ENCODE results near the gene NOTUM.
"Not testable (repeated sequence)": the region's sequence is repeated elsewhere in the genome, so short reads cannot be mapped to it uniquely, and the experiment has no call there.

The NOTUM gene

GRCh38 chr17:81922566-81923301, 38.3 kb downstream of the NOTUM start:
- DNase-seq: no peak

DNA sequence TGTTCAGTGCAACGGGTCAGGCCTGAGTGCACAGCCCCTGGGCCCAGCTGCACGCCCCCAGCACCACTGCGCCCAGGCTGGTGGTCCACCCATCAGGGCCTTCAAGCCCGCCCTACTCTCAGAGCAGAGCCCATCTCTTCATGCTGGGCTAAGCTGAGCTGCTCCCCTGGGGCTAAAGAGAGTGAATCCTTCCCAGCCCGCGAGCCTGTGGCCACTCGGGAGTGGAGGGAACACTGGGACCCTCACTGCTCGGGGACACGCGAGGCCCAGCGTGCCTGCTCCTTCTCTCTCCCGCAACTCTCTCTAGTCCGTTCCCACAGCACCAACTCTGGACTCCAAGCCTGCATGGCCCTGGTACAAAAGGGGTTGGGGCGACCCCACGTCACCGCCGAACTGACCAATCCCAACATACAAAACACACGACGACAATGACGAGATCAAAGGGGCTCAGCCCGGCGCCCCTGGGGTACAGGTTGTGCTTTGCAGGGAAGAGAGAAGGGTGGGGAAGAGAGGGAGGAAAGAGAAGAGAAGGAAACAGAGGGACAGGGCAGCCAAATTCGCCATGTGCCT, 38.9 kb downstream of the NOTUM start:
- DNase-seq: no peak

GRCh38 chr17:81921537-81921862, 39.5 kb downstream of the NOTUM start:
- no peak for DNase-seq

DNA sequence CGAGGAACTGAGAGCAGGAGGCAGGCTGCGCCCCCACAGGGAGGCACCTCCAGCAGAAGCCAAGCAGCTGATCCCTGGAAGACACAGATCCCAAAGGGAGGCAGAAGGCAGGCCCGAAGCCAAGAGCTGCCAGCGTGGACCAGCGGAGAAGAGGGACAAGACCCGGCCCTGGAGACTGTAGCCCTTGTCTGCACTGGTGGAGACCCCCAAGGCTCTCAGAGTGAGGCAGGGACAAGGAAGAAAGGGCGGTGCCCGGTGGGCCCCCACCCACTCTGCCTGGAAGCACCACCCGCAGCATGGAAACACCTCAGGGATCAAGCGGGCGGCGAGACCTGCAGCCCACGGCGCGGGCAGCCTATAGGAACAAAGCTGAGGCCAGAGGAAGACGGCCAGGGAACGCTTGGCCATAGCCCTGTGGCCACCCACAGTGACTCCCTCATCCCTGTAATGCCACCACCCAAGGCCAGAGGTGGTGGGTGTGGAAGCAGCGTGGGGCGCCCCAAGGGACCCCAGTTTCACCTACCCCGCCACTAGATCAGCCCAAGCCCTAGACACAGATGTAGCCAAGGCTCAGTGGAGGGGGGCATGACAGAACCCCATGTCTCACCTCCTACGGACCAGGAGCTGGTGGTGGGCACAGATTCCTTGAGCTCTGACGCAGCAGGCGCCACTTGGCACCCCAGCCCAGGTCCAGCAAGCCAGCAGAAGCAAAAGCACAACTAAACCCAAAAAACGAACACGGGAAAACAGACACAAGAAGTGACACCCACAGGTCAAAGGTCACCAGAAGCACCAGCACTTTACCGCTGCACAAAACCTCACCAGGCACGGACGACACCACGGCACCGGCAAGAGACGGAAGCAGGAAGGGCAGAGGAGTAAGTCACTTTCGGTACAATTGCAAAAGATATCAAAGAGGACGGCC, 40.1 kb downstream of the NOTUM start:
- no peak for DNase-seq

GRCh38 chr17:81918832-81919545, 42.0 kb downstream of the NOTUM start:
- no peak for DNase-seq

DNA sequence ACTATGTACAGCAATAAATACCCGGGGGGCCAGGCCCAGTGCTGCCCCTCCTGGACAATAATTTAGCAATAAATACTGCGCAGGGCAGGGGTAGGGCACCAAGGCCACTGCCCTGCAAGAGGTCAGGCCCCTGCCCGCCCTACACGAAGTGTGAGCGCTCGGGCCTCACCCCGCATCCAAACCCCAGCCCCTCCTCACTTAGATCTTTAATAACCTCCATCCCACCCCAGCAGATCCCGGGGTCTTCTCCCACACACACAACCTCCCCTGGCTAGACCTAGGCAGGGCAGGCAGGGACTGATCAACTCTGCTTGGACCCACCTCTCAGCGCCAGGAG, 42.7 kb downstream of the NOTUM start:
- DNase-seq: not testable (repeated sequence)

GRCh38 chr17:81917565-81918332, 43.2 kb downstream of the NOTUM start, which contains the start of gene SIRT7:
Gene SIRT7 (minus strand): TSS chr17:81918176. CDS start chr17:81918131, 45 bp downstream.
- DNase-seq: peak; percentile 74

- no peak for DNase-seq
Observed at GRCh38 chr17:81916234-81917001, 44.6 kb downstream of the NOTUM start.

GRCh38 chr17:81915331-81915730, 45.7 kb downstream of the NOTUM start:
- no peak for DNase-seq

DNA sequence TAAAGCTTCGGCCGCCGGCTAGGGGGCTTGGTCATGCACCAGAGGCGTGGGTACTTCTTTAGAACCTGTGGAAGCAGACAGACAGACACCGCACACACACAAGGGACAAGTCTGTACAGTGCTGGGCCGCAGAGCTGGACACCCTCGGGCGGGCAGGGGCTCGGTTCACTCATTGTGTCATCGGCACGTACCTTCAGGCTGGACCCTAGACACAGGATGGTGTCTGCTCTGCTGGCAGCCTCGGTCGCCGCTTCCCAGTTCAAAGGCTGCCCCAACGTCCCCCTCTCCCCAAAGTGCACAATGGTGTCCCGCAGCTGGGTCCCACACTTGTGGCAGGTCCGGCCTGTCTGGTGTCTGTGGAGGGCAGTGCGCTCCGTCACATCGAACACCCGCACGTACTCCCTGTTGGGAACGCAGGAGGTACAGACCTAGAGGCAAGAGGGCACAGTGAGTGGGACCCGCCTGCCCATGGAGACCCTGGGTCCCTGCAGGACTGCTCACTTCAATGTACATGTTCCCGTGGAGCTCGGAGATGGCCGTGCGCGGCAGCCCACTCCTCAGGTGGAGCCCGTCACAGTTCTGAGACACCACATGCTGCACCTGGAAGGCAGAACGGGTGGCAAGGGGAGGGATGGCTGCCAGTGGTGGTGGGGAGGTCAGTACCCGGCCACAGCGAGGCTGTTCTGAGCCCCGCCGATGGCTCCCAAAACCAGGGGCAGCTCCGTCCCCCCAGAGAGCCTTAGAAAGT, 46.7 kb downstream of the NOTUM start:
- DNase-seq: no peak

- no peak for DNase-seq
Observed at GRCh38 chr17:81913394-81914102, 47.4 kb downstream of the NOTUM start.

- DNase-seq: no peak
Observed at GRCh38 chr17:81912441-81913309, 48.3 kb downstream of the NOTUM start.

GRCh38 chr17:81911969-81912368, 49.0 kb downstream of the NOTUM start:
- DNase-seq: no peak

- peak; percentile 62 for DNase-seq
Observed at GRCh38 chr17:81911277-81911961, 49.6 kb downstream of the NOTUM start, which contains the start of gene PCYT2. Gene PCYT2 (minus strand): TSS chr17:81911399. CDS start chr17:81911355, 44 bp downstream.

GRCh38 chr17:81910840-81911276, 50.1 kb downstream of the NOTUM start:
- peak; percentile 43 for DNase-seq

DNA sequence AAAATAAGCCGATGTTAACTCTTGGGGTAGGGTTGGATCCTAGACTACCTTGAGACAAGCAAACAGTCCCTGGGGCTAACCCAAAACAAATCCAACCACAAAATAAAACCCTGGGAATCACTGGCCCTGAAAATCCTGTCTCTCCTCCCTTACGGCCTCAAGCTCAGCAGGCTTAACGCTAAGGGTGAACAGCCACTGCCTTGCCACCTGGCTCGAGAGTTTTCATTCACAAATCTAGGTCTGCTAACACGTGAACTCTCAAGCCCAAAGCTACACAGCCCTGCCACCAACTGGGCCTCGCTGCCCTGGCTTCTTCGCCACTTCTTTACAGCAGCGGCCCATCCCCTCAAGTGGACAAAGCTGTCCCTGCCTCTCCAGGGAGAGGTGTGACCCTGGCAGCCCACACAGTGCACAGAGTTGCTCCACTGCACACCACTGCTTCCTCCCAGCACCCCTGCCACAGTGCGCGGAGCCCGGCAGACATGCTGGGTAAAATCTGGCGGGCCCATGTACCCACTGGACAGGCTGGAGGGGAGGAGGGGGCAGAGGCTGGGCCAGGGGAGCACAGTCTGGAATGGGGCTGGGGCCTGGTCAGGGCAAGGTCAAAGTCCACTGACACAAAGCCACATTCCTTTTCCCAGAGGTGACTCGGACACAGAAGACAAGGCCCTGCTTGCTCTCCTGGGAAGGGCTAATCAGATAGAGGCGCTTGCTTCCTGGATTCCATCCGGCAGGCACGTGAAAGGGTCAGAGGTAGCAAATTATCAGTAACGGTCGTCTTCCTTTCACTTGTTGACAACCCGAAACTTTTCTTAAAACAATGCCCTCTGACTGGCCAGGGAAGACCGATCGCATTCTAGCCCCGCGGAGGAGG, 50.8 kb downstream of the NOTUM start:
- no peak for DNase-seq

DNA sequence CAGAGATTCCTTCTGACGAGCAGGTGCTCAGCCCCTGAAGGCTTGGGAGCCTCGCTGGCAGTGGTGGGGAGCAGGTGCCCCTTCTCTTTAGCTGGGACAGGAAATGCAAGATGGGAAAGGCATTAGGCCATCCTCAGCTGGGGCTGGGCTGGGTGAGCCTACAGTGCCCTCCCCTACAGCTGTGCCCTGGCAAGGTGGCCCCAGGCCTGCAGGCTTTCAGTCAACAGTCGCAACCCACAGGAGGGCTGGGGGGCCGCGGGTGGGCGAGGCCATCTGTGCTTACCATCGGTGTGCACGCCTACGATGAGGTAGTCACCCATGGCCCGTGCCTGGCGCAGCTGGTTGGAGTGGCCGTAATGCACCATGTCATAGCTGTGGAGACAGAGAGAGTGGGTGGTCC, 51.8 kb downstream of the NOTUM start:
- no peak for DNase-seq
